GM15510 (cell line): Measurements from ENCODE around the gene TRMT44.

ENCODE experiments used
- POLR2A ChIP-seq: IDR thresholded peaks from 3 replicates; pipeline ENCODE4 v1.6.1; 2011; ENCODE audit warnings: borderline replicate concordance; ENCODE audit not compliant: insufficient read length; ENCODE audit errors: extremely low read depth

Gene TRMT44

GRCh38 chr4:8488791-8489369 lies 48.3 kb downstream of the TRMT44 start:
- no peak for TF ChIP-seq POLR2A

DNA sequence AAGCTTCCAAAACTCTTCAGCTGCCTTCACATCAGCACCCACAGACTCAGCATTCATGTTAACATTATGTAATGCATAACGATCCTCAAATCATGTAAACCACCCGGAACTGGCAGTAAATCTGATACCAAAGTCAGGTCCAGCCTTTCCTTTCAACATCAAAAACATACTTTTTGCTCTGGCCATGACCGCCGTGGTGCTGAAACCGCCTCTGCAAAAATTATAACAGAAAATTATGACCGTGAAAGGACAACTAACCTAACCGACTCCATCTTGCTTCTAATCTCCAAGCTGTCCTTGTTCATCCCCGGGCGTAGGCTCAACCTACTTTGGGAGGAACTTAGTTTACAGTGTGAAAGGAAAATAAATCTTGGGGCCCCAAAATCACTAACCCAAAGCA lies 51.6 kb downstream of the TRMT44 start:
- TF ChIP-seq POLR2A, result no peak

DNA sequence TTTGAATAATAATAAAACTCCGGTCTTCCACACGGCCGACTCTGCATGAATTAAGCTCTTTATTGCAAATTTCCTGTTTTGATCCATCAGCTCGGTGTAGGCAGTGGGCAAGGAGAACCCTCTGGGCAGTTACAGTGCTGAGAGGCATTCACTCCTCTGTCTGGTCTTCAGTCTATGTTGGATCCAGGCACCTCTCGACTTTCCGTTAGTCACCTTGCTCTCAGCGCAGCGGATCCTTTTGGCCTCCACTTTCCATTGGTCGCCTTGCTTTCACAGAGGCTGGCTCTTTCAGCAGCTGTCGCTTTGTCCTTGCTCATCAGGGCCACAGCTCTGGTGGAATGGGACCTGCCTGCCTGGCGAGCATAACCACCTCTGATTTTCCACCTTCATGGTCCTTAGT lies 52.9 kb downstream of the TRMT44 start:
- TF ChIP-seq POLR2A, result no peak

DNA sequence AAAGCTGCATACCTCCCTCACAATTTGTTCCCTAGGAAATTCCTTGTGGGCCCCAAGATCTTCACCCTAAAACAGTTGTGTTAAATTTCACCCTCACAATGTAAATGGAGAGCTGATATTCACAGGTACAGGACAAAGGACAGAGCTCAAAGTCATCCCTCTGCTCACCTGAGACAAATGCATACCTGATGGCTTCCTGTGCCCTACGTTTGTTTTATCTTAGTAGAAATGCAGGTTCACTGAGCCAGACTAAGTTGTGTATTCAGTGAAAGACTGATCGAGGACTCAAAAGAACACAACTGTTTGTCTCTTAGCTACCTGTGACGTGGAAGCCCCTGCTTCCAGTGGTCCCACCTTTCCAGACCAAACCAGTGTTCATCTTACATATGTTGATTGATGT lies 53.6 kb downstream of the TRMT44 start:
- no peak for TF ChIP-seq POLR2A

- no peak for TF ChIP-seq POLR2A
Measured at GRCh38 chr4:8494983-8495548, 54.5 kb downstream of the TRMT44 start.

DNA sequence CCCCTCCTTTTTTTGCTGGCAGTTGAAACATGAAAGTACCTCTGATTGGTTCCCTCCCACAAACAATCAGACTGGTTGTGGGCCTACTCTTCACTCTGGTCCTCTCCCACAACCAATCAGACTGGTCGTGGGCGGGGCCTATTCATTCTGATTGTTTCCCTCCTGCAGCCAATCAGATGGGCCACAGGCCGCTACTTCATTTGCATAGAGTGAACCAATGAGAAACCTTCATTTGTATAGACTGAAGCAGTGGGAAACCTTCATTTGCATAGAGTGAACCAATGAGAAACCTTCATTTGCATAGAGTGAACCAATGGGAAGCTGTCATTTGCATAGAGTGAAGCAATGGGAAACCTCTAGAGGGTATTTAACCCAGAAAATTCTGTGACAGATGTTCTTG lies 55.2 kb downstream of the TRMT44 start:
- TF ChIP-seq POLR2A, result no peak

DNA sequence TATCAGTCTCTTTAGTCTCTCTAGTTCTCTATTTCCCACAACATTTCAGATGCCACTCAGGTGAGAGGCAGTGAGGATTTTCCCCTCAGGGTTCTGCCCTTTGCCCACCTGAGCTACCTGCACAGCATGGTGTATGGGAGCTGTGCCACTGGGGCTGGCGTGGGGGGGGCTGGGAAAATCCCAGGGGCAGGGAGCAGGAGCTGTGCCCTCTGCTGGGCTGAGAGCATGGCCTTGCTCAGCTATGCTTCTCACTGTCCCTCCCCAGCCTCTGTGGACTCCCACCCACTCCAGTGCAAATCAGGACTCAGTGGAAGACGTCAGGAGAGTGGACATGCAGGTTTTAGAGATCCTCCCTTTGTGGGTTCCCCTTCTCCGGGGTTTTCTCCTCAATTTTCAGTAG lies 57.2 kb downstream of the TRMT44 start:
- no peak for TF ChIP-seq POLR2A

DNA sequence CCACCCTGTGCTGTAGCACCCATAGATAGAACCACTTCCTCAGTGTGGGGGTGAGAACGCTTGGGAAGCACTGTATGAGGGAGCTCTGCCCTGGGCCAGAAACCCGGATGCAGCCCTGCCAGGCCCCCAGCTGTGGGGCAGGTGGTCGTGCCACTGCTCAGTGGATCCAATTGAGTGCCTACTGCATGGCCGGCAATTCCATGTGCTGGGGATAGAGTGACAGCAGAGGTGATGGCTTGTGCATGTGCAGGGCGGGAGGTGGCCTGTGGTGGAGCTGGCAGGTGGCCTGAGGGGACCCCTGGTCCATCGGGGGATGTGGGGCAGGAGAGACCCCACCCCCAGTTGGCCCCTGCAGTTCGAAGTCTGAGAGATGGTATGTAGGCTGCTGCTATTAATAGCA lies 60.4 kb downstream of the TRMT44 start:
- no peak for TF ChIP-seq POLR2A

GRCh38 chr4:8501781-8502180 lies 61.2 kb downstream of the TRMT44 start:
- no peak for TF ChIP-seq POLR2A

DNA sequence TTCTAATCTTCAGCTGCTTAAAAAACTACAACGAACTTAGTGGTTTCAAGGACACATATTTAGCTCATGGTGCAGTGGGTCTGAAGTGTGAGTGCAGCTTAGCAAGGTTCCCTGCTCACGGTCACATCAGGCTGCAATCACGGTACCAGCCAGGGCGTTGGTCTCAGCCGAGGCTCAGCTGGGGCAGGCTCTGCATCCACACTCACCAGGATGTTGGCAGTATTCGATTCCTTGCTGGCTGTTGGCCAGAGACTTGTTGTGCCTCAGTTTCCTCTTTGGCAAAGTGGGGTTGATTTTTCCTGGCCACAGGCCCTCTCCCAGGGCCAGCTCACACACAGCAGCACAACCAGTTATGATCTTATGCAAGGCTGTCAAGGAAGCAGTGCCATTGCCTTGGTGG lies 61.8 kb downstream of the TRMT44 start:
- no peak for TF ChIP-seq POLR2A

DNA sequence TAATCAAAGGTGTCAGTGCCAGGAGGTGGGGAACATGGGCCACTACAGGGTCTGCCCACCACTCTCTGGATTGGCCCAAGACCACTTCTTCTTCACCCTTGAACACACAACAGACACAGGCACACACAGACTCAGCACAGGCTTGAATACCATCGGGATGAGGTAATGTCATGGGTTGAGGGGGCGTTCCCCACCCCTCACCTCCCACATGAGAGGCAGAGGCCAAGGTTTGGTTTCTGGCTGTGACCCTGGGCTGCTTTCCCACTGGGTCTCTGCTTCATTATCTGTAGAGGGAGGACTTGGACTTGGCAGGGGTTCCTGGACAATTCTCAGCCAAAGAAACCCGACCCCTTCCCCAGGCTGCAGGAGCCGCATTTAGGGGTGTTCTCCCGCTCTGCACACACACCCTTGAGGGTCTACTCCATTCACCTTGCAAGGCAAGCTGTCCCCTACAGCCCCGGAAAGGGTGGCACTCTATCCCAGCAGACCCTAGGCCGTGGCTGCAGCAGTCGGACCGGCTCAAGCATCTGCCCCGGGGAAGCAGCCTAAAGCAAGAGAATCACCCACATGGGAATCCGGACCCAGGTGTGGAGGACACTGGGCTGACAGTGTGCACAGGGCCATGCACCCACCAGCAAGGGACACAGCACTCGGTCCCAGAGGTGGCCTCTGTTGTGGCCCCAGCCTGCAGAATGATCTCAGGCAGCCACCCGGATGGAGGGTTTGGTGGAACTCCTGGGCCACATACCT lies 62.4 kb downstream of the TRMT44 start:
- no peak for TF ChIP-seq POLR2A

DNA sequence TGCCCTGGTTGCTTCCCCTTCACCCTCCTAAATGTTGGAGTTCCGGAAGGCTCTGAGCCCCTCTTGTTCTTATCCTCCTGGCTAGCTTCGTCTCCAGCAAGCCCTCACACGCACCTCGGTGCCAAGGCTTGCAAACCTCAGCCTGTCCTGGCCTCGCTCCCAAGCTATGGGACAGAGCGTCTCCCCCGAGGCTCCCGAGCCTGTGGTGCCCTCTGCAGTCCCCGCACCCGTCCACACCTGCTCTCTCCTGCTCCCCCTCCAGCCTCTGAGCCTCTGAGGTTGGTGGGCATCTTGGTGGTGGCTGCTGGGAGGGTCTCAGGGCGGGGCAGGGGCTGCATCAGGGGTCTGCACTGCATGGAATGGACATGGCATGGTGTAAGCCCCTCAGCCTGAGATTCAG lies 63.2 kb downstream of the TRMT44 start:
- TF ChIP-seq POLR2A, result no peak

DNA sequence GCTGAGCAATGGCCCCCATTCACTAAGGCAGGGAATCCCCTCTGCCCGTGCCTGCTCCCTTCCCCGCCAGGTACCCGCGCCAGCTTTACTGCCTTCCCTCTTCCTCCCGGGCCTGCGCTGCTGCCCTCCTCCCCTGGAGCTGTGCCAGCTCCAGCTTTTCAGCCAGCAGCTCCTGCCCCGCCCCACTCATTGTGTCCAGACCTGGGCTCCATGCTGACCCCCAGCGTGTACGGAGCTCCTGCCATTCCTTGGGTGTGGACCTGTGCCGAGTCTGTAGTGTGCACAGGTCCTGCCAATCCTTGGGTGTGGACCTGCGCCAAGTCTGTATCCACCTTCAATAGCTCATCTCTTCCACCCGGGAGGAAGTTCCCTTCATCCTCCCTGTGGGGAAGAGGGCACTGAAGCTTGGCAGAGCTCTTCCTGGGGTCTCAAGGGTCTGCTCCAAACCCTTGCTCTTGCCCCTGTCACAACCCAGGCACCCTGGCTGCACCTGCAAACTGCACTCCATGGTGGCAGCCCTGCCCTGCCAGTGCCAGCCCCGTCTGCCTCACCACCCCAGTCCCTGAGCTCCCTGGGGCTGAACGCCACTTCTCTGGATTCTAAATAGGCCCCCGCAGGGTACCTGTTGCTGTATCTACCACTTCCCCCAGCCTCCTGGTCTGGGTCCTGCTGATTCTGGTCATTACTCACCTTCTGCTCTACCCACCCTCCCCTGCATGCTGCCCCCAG lies 63.9 kb downstream of the TRMT44 start:
- no peak for TF ChIP-seq POLR2A

GRCh38 chr4:8505229-8505628 lies 64.7 kb downstream of the TRMT44 start:
- no peak for TF ChIP-seq POLR2A

DNA sequence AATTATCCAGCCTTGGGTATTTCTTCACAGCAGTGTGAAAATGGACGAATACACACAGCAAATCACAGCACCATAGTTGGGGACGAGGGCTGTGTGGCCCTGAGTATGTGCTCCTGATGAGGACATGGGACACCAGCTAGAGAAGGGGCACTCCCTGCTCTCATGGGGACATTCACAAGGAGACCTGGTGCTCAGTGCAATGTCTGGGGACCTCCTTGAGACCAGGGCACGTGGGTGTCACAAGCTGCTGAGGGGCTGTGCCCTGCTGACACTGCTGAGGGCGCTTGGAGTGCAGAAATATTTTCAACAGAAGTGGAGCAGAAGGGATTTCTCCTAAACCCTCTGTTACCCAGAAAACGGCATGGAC lies 65.4 kb downstream of the TRMT44 start:
- no peak for TF ChIP-seq POLR2A

DNA sequence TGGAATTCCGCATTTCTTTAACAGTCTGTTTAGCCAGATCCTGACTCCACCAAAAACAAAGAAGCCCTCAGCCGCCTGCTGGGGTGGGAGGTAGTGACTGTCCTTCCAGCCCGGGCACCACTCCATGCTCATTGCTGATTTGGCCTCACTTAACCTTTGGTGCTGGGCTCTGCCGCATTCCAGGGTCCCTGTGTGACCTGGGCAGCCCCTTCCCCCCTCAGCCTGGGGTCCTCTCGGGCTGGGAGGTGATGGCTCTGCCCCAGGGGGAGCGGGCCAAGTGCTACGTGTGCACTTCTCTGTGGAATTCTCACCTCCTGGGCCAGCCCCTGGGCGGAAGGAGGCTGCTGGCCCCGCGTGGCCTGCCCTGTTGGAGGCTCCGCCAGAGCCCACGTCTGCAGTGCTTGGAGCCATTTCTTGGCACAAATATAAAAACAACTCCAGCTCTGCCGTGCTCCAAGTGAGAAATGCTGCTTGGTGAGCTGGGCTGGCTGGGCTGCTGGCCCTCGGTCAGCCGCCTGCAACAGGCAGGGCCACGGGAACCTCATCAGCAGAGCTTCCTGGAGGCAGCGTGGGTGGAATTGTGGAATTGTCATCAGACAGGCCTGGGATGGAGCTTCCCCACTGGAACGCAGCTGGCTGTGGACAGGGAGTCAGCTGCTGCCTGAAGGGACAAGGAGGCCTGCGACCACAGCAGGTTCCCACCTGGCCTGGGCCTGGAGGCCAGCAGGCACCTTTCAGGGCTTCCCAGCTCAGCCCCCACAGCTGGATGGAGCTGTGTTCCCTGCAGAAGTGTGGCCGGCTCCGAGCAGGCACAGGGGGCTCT lies 66.0 kb downstream of the TRMT44 start:
- no peak for TF ChIP-seq POLR2A

DNA sequence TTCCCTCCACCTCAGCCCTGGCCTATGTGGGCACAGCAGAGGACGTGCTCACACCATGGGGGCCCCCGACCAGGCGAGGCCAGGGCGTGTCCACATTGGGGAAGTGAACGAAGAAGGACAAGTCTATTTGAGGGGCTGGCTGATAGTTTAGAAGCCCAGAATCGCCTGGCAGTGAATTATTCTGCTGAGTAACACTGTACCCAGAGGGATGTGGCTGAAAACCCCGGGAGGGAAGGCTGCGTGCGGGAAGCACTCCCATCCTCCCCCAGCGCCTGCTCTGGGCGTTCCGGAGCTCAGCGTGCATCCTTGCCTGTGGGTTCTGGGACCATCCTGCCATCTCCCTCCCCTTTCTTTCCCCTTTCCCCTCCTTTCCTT lies 66.6 kb downstream of the TRMT44 start:
- no peak for TF ChIP-seq POLR2A
